Measurements from ENCODE around the gene DAZAP1.

The DAZAP1 gene

GRCh38 chr19:1424192-1424955 is 17.0 kb downstream of the DAZAP1 start:
- DNase-seq (ENCODE audit: low read depth in 1 of 2, low spot score in 1 of 2) = no peak

GRCh38 chr19:1425102-1425837 is 17.9 kb downstream of the DAZAP1 start:
- no peak for DNase-seq (ENCODE audit: low read depth in 1 of 2, low spot score in 1 of 2)

GRCh38 chr19:1425902-1426301 is 18.5 kb downstream of the DAZAP1 start:
- DNase-seq (ENCODE audit: low read depth in 1 of 2, low spot score in 1 of 2) = no peak

GRCh38 chr19:1426736-1427135 is 19.4 kb downstream of the DAZAP1 start:
- DNase-seq (ENCODE audit: low read depth in 1 of 2, low spot score in 1 of 2) = no peak

GRCh38 chr19:1427221-1427920 is 20.0 kb downstream of the DAZAP1 start:
- no peak for DNase-seq (ENCODE audit: low read depth in 1 of 2, low spot score in 1 of 2)

GRCh38 chr19:1428738-1429391 is 21.5 kb downstream of the DAZAP1 start:
- no peak for DNase-seq (ENCODE audit: low read depth in 1 of 2, low spot score in 1 of 2)

- no peak for DNase-seq (ENCODE audit: low read depth in 1 of 2, low spot score in 1 of 2)
These were observed 22.4 kb downstream of the DAZAP1 start for GRCh38 chr19:1429750-1430149.

- no peak for DNase-seq (ENCODE audit: low read depth in 1 of 2, low spot score in 1 of 2)
These were observed 22.9 kb downstream of the DAZAP1 start for GRCh38 chr19:1430246-1430645.

GRCh38 chr19:1431759-1432506 is 24.5 kb downstream of the DAZAP1 start:
- DNase-seq (ENCODE audit: low read depth in 1 of 2, low spot score in 1 of 2) = no peak

- DNase-seq (ENCODE audit: low read depth in 1 of 2, low spot score in 1 of 2) = no peak
These were observed 25.1 kb downstream of the DAZAP1 start for GRCh38 chr19:1432507-1432887.

- DNase-seq (ENCODE audit: low read depth in 1 of 2, low spot score in 1 of 2) = no peak
These were observed 26.0 kb downstream of the DAZAP1 start for GRCh38 chr19:1433119-1434039.

GRCh38 chr19:1434040-1434366 is 26.6 kb downstream of the DAZAP1 start:
- DNase-seq (ENCODE audit: low read depth in 1 of 2, low spot score in 1 of 2) = no peak

GRCh38 chr19:1434577-1435060 is 27.2 kb downstream of the DAZAP1 start:
- no peak for DNase-seq (ENCODE audit: low read depth in 1 of 2, low spot score in 1 of 2)

- no peak for DNase-seq (ENCODE audit: low read depth in 1 of 2, low spot score in 1 of 2)
These were observed 28.1 kb downstream of the DAZAP1 start for GRCh38 chr19:1435378-1435989.

- DNase-seq (ENCODE audit: low read depth in 1 of 2, low spot score in 1 of 2) = no peak
These were observed 30.2 kb downstream of the DAZAP1 start for GRCh38 chr19:1437609-1438008.

GRCh38 chr19:1438035-1438932 is 30.9 kb downstream of the DAZAP1 start, which contains the start of gene RPS15:
Gene RPS15 (plus strand): TSS chr19:1438396. CDS start chr19:1438426, 30 bp downstream.
- DNase-seq (ENCODE audit: low read depth in 1 of 2, low spot score in 1 of 2) = peak; percentile 92 to 95

- no peak for DNase-seq (ENCODE audit: low read depth in 1 of 2, low spot score in 1 of 2)
These were observed 31.6 kb downstream of the DAZAP1 start for GRCh38 chr19:1438933-1439354.

Measured in activated T-helper 1 cell treated with anti-CD3 and anti-CD28 coated beads, Interleukin-2, amount 50 U/mL, for 16 hours (primary cell).